Activated effector memory CD4-positive, alpha-beta T cell treated with Interleukin-2 at 50 U/mL for 16 hours (primary cell): Measurements from ENCODE around the gene STRIP2.
"Not testable (repeated sequence)": the region's sequence is repeated elsewhere in the genome, so short reads cannot be mapped to it uniquely, and the experiment has no call there.

ENCODE experiments used
- DNase-seq: peaks from one replicate; pipeline ENCODE4 v3.0.0-alpha.2; 2020

STRIP2 gene

GRCh38 chr7:129534558-129535274 is 100.5 kb downstream of the STRIP2 start:
- not testable (repeated sequence) for DNase-seq

- no peak for DNase-seq
Measured at GRCh38 chr7:129535896-129536295, 101.7 kb downstream of the STRIP2 start.

GRCh38 chr7:129536323-129536722 is 102.1 kb downstream of the STRIP2 start:
- no peak for DNase-seq
